PFSK-1 (cell line): ENCODE measurements around the gene CDKN2D.

Source experiments
- FOXP2 ChIP-seq: optimal IDR thresholded peaks from 2 replicates; pipeline ENCODE3; 2011; ENCODE audit warnings: borderline replicate concordance, control low read depth, inconsistent platforms; ENCODE audit not compliant: insufficient read depth; ENCODE audit errors: extremely low read length, extremely low read depth
- POLR2AphosphoS5 ChIP-seq: IDR thresholded peaks from 2 replicates; pipeline ENCODE4 v1.6.1; 2012; ENCODE audit warnings: low read depth, mild to moderate bottlenecking, control low read depth, low read length, moderate library complexity
- REST ChIP-seq, 2 experiments: IDR thresholded peaks; 2 replicates each; pipeline versions ENCODE4 v1.6.1 to v1.8.0; 2011 to 2012; ENCODE audit warnings: low read depth in 2 of 2, low read length in 2 of 2, control low read depth in 1 of 2, inconsistent platforms in 1 of 2, mild to moderate bottlenecking in 1 of 2, moderate library complexity in 1 of 2; ENCODE audit not compliant: insufficient read depth in 1 of 2
- SIN3A ChIP-seq: IDR thresholded peaks from 2 replicates; pipeline ENCODE4 v1.6.1; 2012; ENCODE audit warnings: mild to moderate bottlenecking, low read length, moderate library complexity, borderline replicate concordance; ENCODE audit not compliant: insufficient read depth
- TAF1 ChIP-seq: IDR thresholded peaks from 2 replicates; pipeline ENCODE4 v1.6.1; 2012; ENCODE audit warnings: low read length, control low read depth, borderline replicate concordance; ENCODE audit not compliant: insufficient read depth

Gene CDKN2D

GRCh38 chr19:10587022-10587838, 18.5 kb upstream of the CDKN2D start, which contains the start of gene AP1M2:
Gene AP1M2 (minus strand): TSS chr19:10587312. CDS start chr19:10587231, 81 bp downstream.
- TF ChIP-seq POLR2AphosphoS5 = no peak
- no peak for TF ChIP-seq SIN3A
- no peak for TF ChIP-seq TAF1
- no peak for TF ChIP-seq REST (IDR thresholded peaks at IDR 0.05; ENCODE audit: insufficient read depth in 1 of 2, low read depth in 2 of 2, low read length in 2 of 2)

DNA sequence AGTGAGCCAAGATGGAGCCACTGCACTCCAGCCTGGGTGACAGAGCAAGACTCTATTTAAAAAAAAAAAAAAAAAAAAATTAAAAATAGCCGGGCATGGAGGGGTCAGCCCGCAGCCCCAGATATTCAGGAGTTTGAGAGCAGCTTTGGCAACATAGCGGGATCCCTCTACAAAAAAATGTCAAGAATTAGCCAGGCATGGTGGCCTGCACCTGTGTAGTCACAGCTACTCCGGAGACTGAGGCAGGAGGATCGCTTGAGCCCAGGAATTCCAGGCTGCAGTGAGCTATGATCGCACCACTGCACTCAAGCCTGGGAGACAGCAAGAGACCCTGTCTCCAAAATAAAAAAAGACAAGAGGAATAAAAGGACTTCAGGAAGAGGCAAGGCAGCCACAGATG, 17.6 kb upstream of the CDKN2D start:
- TF ChIP-seq TAF1 (no peak), REST (IDR thresholded peaks at IDR 0.05; ENCODE audit: insufficient read depth in 1 of 2, low read depth in 2 of 2, low read length in 2 of 2) (no peak), SIN3A (no peak), FOXP2 (no peak), POLR2AphosphoS5 (no peak)

DNA sequence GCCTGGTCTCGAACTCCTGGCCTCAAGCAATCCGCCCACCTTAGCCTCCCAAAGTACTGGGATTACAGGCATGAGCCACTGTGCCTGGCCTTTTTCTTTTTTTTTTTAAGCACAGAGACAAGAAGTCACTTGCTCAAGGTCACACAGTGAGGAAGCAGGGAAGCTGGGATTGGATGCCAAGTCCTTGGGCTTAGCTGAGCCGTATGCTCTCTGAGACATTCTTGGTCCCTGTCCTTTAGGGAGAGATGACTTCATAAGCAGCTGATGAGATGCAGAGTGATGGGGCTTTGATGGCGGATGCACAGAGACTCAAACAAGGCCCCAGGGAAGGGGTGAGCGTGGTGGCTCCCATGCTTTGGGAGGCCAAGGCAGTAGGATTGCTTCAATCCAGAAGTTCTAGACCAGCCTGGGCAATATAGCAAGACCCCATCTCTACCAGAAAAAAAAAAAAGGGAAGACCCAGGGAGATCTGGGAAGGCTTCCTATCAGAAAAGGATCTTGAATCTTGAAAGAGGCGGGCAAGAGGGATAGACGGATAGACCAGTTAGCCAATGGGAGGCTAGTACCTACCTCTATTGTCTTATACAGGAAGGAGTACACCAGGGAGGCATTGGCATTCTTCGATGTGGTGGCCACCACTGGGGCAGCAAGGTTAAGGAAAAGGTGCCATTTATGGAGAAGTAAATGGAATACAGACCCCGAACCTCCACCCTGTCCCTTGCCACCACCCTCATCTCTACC, 14.4 kb upstream of the CDKN2D start:
- no peak for TF ChIP-seq REST (IDR thresholded peaks at IDR 0.05; ENCODE audit: insufficient read depth in 1 of 2, low read depth in 2 of 2, low read length in 2 of 2)
- TF ChIP-seq POLR2AphosphoS5 = no peak
- TF ChIP-seq FOXP2 = no peak
- TF ChIP-seq TAF1 = no peak
- no peak for TF ChIP-seq SIN3A

GRCh38 chr19:10582091-10582490, 13.3 kb upstream of the CDKN2D start:
- TF ChIP-seq TAF1 (no peak), SIN3A (no peak), REST (IDR thresholded peaks at IDR 0.05; ENCODE audit: insufficient read depth in 1 of 2, low read depth in 2 of 2, low read length in 2 of 2) (no peak), FOXP2 (no peak), POLR2AphosphoS5 (no peak)
